Kidney capillary endothelial cell (primary cell): ENCODE results near the gene VEPH1.
"Not testable (repeated sequence)": the region's sequence is repeated elsewhere in the genome, so short reads cannot be mapped to it uniquely, and the experiment has no call there.

ENCODE experiments used
- DNase-seq: peaks from one replicate; pipeline ENCODE4 v3.0.0-alpha.2; 2018; ENCODE audit warnings: low spot score

The VEPH1 gene

DNA sequence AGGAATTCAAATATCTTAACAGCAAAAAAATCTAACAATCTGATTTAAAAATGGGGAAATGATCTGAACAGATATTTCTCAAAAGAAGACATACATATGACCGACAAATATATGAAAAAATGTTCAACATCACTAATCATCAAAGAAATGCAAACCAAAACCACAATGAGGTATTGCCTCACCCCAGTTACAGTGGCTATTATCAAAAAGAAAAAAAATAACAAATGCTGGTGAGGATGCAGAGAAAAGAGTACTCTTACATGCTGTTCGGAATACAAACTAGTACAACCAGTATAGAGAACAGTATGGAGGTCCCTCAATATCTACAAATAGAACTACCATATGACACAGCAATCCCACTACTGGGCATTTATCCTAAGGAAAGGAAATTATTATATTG lies 152.6 kb downstream of the VEPH1 start:
- not testable (repeated sequence) for DNase-seq

DNA sequence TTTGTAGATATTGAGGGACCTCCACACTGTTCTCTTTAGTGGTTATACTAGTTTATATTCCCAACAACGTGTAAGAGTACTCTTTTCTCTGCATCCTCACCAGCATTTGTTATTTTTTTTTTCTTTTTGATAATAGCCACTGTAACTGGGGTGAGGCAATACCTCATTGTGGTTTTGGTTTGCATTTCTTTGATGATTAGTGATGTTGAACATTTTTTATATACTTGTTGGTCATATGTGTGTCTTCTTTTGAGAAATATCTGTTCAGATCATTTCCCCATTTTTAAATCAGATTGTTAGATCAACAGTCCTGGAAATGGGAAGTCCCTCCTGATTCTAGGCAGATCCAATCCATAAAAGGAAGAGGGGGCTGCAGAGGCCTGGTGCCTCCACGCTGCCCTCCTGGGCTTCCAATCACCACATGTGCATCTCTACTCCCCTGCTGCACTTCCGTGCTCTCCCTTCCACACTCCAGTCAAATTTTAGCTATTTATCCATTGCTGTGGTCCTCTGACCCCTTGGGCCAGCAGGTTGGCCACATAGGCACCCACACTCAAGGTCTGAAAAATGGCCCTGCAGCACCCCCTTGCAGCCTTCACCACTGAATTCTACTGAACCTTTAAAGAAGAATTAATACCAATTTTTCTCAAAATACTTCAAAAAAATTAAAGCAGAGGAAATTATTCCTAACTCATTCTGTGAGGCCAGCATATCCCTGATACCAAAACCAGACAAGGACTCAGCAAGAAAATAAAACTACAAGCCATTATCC lies 154.7 kb downstream of the VEPH1 start:
- DNase-seq: not testable (repeated sequence)

DNA sequence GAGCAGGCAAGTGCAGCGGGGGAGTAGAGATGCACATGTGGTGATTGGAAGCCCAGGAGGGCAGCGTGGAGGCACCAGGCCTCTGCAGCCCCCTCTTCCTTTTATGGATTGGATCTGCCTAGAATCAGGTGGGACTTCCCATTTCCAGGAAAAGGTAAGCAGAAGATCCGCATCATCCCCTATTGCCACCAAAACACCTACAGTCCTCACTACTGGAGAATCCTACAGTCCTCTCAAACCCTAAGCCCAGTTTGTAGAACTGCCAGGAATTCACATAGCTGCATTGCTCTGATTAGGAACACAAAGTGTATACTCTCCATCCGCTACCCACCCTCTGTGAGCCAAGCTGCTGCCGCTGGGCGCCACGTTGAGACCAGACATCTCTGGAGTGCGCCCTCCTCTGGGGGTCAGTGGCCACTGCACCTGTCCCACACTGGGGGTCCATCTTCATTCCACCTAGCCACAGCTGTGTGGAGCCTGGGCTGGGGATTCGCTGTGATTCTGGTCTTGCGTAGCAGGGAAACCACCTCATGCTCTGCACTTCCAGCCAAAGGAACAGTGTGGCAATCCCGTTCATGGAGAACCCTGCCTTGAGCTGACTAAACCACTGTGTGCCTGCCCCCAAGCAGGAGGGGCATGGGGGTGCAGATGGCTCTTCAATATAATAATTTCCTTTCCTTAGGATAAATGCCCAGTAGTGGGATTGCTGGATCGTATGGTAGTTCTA lies 155.5 kb downstream of the VEPH1 start:
- DNase-seq: no peak

DNA sequence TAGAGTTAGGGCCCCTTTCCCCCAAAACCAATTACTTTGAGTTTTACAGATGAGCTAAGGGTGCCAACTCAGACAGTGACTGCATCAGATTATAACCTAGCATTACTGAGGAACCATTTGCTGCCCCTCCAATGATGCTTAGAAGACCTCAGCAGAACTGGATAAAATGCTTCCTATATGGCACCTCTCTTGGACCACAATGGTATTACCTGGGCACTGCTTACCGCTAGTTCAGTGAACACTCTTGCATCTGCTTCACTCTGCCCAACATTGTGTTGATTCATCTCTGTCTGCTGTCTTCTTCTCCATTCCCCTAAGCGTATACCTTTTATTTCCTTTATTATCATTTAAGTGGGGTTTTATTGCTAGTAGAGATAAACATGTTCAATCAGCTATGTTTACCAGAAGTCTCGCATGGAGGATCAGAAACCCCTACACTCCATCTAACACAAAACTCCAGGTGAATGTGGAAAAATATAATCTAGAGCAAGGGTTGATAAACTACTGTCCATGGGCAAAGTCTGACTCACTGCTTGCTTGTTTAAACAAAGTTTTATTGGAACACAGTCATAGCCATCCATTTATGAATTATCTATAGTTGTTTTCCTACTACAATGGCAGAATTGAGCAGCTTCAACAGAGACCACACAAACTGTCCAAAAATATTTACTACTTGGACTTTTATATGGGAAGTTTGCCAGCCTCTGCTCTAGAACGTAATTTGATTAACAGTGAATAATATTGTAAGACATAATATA lies 166.8 kb downstream of the VEPH1 start:
- no peak for DNase-seq

DNA sequence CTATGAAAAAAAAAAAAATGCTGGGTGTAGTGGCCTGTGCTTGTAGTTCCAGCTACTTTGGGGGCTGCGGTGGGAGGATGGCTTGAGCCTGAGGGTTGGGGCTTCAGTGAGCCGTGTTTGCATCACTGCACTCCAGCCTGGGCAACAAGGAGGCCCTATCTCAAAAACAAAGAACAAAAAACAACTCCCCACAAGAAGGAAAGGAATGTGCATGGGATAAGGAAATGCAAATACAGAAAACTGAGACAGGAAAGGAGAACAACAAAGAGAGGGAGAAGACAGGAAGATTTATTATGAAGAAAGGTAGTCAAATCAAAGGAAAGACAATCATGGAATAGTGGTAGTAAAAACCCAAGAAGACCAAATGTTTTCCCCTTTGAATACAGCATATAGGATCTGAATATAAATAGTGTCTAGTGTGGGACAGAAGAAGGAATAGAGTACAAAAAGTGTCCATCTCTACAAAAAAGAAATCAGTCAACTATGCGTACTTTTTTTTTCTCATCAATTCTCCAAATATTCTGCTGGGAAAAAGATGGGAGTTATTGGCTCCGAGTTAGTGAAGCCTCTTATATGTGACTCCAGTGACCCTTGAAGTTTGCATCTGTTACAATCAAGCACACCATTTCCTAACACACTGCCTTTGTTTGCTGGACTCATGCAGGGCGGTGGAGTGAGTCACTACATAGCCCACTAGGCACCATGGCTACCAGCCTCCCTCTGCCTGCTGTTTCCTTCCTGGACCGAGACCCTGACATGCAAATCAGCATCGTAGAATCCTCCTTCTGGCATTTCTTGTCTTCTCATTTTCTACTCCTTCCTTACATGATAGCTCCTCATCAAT lies 167.8 kb downstream of the VEPH1 start:
- DNase-seq: peak; percentile 97

DNA sequence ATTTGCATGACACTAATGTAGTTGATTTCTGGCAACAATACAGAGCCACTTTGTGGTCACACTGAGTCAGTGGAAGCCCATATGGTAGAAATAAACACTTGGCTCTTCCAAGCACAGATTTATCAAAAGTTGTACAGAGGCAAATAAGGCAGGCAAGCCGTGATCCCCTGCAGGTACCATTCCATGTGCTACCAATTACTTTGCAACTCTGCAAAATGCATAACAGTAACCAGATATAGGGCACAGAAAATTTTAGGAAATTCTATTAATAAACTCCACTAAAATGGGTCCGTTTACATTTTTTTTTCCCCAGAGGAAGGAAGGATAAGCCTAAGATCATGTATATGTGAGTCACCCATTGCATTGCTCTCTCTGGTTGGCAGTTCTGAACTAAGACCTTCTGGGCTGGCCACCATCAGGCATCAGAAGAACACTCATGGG lies 169.6 kb downstream of the VEPH1 start:
- peak; percentile 43 for DNase-seq

DNA sequence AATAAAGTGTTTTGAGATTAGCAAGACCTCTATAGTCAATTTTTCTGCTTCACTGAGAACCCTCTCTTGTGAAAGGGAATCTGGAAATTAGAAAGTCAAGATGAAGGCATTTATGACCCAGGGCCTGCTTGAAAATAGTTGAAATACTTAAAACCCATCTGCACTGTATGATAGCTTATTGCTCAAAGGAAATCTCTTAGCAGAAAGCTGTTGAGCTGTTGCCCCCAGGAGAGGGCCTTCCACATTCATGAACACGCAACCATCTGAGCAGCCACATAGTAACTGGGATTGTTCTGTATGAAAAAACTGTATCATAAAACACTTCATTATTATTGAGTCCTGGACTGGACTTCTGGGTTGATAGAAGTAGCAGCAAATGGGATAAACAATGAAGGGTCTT lies 173.0 kb downstream of the VEPH1 start:
- DNase-seq: no peak

DNA sequence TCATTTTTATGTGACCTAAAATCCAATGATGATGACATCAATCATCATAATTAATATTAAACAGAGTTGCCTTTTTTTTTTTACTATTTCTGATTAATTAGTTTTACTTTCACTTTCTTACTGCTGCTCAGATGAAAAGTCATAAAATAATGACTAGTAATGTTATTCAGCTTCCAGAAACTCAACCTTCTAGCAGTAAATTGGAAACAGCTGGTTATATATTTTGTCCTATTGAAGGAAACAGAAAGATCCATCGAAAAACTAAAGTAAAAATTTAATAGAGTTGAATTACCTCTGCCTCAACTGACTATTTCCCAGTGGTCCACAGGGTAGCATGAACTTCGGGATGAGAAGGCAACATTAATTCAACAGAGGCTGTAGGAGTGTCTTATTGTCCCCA lies 173.7 kb downstream of the VEPH1 start:
- DNase-seq: no peak

DNA sequence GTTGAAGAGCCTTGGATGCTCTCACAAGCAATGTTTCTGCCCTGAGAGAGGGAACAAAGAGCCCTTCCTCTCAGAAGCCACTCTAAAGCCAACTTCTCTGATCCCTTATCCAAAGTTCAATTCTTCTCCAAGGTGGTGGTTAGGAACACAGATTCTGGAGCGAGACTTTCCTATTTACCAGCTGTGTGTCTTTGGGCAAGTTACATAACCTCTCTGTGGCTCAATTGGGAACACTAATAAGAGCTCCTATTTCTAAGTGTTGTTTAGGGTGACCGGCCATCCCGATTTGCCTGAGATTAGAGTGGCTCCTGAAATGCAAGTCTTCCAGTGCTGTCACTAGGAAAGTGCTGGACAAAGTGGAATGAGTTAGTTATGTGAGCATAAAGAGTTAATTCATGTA lies 175.4 kb downstream of the VEPH1 start:
- no peak for DNase-seq

DNA sequence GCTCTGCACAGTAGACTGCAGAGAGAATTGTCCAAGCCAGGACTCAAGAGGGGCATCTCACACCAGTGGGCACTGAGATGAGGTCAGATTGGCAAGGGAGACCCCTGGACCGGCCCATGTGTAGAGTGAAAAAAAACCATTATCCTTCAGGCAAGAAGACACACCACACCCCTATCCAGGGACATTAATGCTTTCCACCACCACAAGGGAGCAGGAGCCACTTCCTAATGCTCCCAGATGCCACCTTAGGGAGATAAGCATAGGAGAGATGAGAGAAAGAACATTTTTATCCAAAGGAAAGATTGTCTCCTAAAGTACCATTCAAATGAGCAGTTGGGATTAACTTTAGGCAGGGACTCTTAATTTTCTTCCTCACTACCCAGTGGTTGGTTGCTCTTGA lies 176.2 kb downstream of the VEPH1 start:
- DNase-seq: no peak

DNA sequence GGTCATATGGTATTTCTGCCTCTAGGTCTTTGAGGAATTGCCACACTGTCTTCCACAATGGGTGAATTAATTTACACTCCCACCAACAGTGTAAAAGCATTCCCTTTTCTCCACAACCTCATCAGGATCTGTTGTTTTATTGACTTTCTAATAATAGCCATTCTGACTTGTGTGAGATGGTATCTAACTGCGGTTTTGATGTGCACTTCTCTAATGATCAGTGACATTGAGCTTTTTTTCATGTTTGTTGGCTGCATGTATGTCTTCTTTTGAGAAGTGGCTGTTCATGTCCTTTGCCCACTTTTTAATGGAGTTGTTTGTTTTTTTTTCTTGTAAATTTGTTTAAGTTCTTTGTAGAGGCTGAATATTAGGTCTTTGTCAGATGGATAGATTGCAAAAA lies 178.3 kb downstream of the VEPH1 start:
- DNase-seq: not testable (repeated sequence)

DNA sequence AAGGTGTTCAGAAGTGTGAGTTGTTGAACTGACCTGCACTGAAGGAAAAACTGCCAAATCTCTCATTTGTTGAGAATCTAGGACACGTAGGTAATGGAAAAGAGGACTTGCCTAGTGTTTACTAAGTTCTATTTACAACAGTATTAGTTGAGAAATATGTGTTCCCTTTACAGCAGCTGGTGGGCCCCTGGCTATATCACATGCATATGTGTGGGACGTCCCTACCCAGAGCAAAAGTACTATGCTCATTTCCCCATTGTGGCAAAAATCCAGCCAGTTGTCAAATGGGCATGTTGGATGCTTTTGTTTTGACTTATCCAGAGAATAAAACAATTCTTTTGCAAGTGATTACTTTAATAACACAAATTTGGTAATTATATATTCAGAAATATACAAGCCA lies 179.9 kb downstream of the VEPH1 start:
- no peak for DNase-seq

DNA sequence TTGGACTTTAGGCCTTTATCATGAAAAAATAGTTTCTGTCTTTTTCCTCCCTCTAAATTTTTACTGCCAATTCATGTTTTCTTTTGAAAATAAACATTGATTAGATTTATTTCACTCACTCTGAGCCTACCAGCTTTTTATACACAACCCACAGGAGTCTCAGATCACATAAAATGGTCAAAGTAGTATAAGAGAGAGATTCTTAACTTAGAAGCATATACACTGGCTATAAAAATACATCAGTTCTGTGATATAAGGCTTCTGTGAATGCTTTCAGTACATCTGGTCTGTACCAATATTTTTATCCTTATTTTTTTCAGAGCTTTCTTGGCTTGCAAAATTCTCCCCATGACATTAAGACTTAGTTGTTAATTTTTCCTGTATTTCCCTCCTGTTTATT lies 183.5 kb downstream of the VEPH1 start:
- DNase-seq: no peak

DNA sequence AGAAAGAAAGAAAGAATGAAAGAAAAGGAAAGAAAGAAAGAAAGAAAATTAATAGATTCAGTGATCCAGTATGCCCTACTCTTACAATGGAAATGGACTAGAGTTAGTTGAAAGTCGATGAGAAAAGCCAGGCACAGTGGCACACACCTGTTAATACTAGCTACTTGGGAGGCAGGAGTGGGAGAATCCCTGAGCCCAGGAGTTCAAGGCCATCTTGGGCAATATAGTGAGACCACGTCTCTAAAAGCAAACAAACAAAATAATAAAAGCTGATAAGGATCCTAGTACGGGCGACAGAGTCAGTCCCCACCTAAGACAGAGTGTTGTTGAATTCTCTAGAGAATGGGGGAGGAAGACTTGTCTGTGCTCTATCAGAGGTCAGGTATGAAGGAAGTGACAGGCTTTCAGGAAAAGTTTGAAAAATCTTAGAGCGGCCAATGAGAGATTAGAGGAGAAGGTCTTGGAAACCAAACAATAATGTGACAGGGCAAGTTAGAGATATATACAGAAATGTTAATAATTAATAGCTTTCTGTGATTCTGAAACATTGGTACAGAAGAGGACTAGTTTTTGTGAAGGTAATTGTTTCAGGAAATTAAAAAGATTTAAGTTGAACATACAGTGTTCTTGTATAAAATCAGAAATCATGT lies 184.5 kb downstream of the VEPH1 start:
- DNase-seq: no peak

DNA sequence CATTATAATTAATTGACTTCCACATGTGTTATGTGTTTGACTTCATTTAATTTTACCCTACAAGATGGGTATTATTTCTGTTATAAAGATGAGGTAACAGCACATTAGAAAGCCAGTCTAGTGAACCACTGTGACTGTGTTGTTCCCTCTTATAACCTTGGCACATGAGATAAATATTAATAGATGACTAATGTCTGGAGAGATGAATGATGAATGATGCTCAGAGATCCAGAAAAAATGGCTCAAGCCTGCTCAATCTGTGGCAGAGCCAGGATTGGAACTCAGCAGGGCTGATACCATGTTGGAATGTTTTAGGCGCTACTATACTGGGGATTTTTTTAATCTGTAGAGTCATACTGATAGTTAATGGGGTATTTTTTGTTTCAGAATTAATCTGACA lies 185.3 kb downstream of the VEPH1 start:
- no peak for DNase-seq

DNA sequence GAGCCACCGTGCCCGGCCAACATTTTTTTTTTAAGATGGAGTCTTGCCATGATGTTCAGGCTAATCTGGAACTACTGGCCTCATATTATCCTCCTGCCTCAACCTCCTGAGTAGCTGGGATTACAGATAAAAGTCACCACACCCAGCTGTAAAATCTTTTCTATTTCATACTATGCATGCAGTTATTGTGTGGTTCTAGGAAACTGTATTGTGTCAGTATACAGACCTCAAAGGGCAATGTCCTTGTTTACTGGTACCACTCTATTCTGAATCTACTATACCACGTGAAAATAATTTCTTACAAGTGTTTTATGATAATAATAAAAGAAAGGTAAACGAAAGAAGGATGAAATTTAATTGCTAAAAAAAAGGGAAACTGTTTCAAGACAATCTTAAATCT lies 190.0 kb downstream of the VEPH1 start:
- no peak for DNase-seq

DNA sequence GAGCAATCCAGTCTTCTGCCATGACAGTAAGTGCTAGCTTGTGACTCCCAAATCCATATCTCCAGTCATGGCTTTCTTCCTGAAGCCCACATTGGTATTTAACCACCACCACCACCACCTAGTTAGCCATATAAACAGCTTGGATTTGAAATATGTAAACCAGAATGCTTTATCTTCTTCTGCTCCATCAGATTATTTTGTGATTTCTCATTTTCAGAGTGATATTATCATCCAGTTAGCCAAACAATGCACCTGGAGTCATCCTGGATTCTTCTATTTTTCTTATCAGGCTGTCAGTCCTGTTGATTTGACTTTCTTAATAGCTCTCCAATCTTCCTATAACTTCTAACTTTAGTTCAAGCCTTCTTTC lies 190.9 kb downstream of the VEPH1 start:
- DNase-seq: no peak

DNA sequence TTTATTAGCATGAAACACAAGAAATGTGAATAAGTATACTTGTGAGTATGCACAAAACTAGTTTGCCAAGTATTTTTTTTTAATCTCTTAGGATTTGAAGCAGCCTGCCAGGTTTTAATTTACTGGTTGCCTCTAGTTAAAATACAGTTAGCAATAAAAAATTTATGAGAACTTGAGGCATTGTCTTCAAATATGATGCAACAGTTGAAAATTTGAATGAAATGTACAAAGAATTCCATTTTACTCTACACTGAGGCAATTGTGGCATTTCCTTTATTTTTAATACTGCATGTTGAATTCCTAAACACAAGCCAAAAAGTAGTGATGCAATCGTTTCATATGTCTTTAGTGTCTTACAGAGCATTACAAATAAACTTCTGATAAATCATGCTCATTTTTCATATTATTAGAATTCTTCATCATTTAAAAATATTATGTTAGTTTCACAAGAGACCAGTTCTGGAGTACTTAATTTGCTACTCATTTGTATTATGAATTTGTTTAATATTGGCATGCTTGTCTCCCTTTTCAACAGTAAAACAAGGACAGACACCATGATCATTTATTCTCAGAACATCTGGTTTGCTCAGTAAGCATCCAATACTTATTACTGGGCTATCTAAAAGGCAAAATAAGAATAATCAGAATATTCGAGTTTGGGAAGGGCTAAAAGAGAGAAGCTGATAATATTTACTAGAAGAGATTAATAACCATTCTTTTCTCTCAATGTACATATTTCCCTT lies 191.4 kb downstream of the VEPH1 start:
- no peak for DNase-seq

DNA sequence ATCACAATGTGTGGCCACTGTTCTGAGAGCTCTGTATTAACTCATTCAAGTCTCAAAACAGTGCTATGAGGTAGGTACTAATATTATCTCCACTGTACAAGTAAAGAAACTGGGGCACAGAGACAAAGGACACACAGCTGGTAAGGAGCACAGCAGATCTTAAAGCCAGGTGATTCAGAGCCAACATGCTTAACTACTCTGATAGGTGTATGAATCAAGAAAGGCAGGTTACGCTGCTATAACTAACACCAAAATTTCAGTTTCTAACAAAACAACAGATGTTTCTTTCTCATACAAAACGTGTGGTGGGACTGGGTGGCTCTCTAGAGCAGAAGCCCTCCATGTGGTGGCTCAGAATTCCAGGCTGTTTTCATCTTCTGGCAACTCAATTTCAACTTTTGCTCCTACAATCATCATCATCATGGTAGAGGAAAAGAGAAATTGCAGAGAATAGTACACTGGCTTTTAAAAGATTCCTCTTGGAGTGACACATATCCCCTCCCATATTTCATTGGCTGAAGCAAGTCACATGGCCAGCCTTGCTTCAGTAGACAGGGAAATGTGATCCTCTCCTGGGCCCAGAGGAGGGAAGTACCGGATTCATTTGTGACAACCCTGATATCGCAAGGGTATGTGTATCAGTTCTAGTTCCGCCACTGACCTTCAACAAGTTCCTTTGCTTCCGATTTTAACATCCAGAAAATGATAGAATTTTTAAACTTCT lies 192.7 kb downstream of the VEPH1 start:
- no peak for DNase-seq

DNA sequence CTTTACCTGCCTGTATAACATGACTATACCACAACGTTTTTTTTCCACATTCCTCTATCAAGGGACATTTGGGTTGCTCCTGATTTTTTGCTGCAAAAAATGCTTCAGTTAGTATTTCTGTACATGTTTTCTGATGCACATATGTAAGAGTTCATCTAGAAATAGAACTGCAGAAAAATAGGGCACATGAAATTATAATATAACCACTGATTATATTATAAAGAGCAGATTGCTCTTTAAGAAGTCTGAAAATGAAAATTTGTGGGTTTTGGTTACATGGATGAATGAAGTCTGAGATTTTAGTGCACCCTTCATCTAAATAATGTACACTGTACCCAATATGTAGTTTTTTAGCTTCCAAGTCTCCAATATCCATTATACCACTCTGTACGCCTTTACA lies 196.7 kb downstream of the VEPH1 start:
- no peak for DNase-seq
